Gastrocnemius medialis (tissue), 4 donors: Measurements from ENCODE around the gene OPCML.

Source experiments
- POLR2A ChIP-seq, 2 donors: fragments of 450-650 bp; IDR thresholded peaks; one replicate each; pipeline ENCODE4 v1.6.1; 2017; ENCODE audit warnings: antibody characterized with exemption in 2 of 2, mild to moderate bottlenecking in 2 of 2, moderate library complexity in 2 of 2
- TF ChIP-seq, protein P1 (sequence below), 5 experiments: fragments of 450-650 bp in 3 of 5; fragments of 200-600 bp in 2 of 5; sonication (generic) in 2 of 5; IDR thresholded peaks in 4 of 5; conservative IDR thresholded peaks in 1 of 5; 1 replicate in 4 of 5; 2 replicates in 1 of 5; pipeline ENCODE4 v1.5.1; 2016 to 2019; ENCODE audit warnings: antibody characterized with exemption in 5 of 5, mild to moderate bottlenecking in 3 of 5, moderate library complexity in 3 of 5

DNA sequence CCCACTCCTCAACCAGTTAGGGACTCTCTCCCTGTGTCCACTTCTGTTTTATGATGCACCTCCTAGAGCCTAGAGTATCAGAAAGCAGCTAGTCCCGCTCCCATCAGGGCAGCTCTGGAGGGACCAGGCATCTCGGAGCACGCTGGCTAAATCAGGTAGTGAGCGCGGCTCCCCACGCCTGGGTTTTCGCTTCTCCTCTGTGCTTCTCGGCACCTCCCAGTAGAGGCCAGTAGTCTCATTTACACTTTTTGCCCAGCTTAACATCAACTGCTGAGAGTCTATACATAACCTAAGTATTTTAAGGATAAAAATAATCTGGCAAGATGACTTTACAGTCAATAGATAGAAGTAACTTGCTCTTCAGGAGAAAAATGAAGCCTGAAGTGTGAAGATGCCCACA is 473.8 kb downstream of the OPCML start:
- TF ChIP-seq, protein P1, sequence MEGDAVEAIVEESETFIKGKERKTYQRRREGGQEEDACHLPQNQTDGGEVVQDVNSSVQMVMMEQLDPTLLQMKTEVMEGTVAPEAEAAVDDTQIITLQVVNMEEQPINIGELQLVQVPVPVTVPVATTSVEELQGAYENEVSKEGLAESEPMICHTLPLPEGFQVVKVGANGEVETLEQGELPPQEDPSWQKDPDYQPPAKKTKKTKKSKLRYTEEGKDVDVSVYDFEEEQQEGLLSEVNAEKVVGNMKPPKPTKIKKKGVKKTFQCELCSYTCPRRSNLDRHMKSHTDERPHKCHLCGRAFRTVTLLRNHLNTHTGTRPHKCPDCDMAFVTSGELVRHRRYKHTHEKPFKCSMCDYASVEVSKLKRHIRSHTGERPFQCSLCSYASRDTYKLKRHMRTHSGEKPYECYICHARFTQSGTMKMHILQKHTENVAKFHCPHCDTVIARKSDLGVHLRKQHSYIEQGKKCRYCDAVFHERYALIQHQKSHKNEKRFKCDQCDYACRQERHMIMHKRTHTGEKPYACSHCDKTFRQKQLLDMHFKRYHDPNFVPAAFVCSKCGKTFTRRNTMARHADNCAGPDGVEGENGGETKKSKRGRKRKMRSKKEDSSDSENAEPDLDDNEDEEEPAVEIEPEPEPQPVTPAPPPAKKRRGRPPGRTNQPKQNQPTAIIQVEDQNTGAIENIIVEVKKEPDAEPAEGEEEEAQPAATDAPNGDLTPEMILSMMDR (IDR thresholded peaks at IDR 0.05 in 4 of 5, conservative IDR thresholded peaks at IDR 0.05 in 1 of 5): no peak
- TF ChIP-seq POLR2A (IDR thresholded peaks at IDR 0.05): no peak
